NB4 (cell line): ENCODE measurements around the gene FGF7.

Experiments
- MYC ChIP-seq: IDR thresholded peaks from 2 replicates; pipeline ENCODE4 v1.6.1; 2011; ENCODE audit warnings: low read depth, low read length
- POLR2A ChIP-seq: IDR thresholded peaks from 2 replicates; pipeline ENCODE4 v1.6.1; 2011; ENCODE audit warnings: mild to moderate bottlenecking; ENCODE audit not compliant: insufficient read length; ENCODE audit errors: extremely low read depth
- TF ChIP-seq, protein P1 (sequence below): IDR thresholded peaks from one replicate; pipeline ENCODE4 v1.5.1; 2012; ENCODE audit warnings: low read depth, low read length

DNA sequence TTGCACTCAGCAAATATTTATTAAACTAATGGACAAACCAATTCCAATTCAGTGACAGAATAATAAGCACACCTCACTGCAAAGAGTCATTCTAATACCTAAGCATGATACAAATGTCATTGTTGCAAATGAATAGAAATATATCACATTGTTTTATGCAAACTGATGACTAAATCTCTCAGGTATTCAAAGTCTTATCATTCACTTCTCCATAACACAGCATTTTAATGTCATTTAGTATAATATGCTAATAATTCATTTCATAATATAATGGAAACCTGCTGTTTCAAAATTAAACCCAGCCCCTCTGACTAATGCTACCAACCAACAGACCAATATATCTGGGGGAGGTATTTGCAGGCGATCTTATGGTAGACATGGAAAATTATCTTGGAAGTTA, 71.8 kb downstream of the FGF7 start:
- TF ChIP-seq, protein P1, sequence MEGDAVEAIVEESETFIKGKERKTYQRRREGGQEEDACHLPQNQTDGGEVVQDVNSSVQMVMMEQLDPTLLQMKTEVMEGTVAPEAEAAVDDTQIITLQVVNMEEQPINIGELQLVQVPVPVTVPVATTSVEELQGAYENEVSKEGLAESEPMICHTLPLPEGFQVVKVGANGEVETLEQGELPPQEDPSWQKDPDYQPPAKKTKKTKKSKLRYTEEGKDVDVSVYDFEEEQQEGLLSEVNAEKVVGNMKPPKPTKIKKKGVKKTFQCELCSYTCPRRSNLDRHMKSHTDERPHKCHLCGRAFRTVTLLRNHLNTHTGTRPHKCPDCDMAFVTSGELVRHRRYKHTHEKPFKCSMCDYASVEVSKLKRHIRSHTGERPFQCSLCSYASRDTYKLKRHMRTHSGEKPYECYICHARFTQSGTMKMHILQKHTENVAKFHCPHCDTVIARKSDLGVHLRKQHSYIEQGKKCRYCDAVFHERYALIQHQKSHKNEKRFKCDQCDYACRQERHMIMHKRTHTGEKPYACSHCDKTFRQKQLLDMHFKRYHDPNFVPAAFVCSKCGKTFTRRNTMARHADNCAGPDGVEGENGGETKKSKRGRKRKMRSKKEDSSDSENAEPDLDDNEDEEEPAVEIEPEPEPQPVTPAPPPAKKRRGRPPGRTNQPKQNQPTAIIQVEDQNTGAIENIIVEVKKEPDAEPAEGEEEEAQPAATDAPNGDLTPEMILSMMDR: no peak
- TF ChIP-seq POLR2A: no peak
- no peak for TF ChIP-seq MYC
